Spleen (tissue), 7 donors: Measurements from ENCODE around the gene WDR82.

Experiments used
- CTCF ChIP-seq, 11 experiments: fragments of 200-600 bp in 7 of 11; fragments of 450-650 bp in 4 of 11; sonication (generic) in 4 of 11; IDR thresholded peaks in 8 of 11; conservative IDR thresholded peaks in 3 of 11; 1 replicate in 7 of 11; 2 replicates in 4 of 11; pipeline versions ENCODE4 v1.4.0 to v1.8.0; 2016 to 2021; ENCODE audit warnings: antibody characterized with exemption in 11 of 11, inconsistent platforms in 4 of 11, mild to moderate bottlenecking in 1 of 11
- POLR2A ChIP-seq, 3 donors: fragments of 450-650 bp; IDR thresholded peaks; one replicate each; pipeline ENCODE4 v1.5.1; 2017; ENCODE audit warnings: antibody characterized with exemption in 3 of 3, mild to moderate bottlenecking in 1 of 3
- donor health status: DM: no; HTN: no; CAD: no; lungs with moderate emphysema.
- donor health status: DM: no; HTN: no; CAD: no.
- donor health status: DM: no; HTN: no; CAD: no.

DNA sequence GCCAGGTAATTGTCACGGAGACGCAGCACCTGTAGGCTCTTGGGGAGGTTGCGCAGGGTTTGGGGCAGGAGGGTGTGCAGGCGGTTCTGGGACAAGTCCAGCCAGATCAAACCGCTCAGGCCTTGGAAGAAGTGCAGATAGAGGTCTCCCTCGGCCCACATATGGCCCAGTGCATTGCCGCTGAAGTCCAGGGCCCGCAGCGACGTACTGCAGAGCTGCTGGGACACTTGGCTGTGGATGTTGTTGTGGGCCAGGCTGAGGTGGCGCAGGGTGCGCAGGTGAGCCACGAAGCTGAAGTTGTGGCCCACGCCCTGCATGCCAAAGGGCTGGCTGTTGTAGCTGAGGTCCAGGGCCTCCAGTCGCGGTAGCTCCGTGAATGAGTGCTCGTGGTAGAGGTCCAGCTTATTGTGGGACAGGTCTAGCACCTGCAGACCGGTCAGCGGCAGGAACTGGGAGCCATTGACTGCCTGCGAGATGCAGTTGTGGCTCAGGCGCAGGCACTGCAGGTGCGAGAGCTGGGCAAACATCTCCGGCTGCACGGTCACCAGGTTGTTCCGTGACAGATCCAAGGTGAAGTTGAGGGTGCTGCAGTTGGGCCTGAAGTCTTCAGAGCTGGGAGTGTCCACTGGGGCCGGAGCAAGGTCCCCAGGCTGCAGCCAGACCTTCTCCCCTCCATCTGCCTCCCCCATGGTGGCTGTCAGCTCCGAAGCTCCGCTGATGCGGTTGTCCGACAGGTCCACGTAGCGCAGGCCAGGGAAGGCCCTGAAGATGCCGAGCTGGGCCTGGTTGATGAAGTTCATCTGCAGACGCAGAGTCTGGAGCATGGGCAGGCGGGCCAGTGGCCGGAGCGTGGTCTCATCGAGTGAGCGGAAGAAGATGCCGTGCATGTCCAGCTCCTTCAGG lies 55.9 kb downstream of the WDR82 start:
- TF ChIP-seq CTCF (IDR thresholded peaks at IDR 0.05 in 8 of 11, conservative IDR thresholded peaks at IDR 0.05 in 3 of 11), result no peak
- TF ChIP-seq POLR2A (IDR thresholded peaks at IDR 0.05), result no peak
